Neural progenitor cell (in vitro differentiated cells): ENCODE results near the gene JAK3.

ENCODE experiments used
- EZH2 ChIP-seq: fragments of 200-600 bp; sonication (generic); IDR thresholded peaks from 2 replicates; pipeline ENCODE4 v1.6.1; 2017; ENCODE audit warnings: antibody characterized with exemption, mild to moderate bottlenecking, moderate library complexity
- TF ChIP-seq, protein P1 (sequence below): fragments of 200-600 bp; sonication (generic); IDR thresholded peaks from 2 replicates; pipeline ENCODE4 v1.5.1; 2017; ENCODE audit warnings: antibody characterized with exemption, mild to moderate bottlenecking

DNA sequence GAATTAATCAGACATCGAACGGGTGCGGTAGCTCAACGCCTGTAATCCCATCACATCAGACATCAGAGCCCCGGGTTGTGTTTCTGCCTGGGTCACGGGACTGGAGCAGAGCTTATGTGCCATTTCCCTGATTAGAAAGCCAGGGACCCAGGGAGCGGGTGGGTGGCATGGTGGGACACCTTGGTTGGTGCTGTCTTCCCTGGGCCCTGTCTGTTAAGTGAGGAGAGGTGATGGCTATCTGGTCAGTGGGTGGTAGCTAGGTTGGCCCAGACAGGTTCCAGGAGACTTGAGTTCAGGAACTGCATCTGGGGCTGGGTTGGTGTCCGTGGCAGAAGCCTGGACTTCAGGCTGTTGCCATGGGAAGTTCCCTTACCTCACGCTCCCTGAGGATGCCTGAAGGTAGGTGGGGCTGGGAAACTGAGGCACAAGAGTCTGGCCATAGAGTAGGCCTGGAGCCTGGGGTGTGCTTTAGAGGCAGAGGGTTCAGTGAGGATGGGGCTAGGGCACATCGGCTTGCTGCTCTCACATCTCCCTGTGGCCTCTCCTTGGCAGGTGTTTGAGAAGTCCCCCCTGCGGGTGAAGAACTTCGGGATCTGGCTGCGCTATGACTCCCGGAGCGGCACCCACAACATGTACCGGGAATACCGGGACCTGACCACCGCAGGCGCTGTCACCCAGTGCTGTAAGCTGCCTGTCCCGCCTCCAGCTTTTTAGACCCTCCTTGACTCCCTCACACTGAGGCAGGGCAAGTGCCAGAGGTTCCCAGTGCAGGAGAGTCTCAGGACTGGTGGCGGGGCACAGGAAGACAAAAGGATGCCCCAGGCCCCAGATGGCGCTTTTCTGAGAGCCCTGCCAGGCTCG is 14.0 kb upstream of the JAK3 start:
- TF ChIP-seq, protein P1, sequence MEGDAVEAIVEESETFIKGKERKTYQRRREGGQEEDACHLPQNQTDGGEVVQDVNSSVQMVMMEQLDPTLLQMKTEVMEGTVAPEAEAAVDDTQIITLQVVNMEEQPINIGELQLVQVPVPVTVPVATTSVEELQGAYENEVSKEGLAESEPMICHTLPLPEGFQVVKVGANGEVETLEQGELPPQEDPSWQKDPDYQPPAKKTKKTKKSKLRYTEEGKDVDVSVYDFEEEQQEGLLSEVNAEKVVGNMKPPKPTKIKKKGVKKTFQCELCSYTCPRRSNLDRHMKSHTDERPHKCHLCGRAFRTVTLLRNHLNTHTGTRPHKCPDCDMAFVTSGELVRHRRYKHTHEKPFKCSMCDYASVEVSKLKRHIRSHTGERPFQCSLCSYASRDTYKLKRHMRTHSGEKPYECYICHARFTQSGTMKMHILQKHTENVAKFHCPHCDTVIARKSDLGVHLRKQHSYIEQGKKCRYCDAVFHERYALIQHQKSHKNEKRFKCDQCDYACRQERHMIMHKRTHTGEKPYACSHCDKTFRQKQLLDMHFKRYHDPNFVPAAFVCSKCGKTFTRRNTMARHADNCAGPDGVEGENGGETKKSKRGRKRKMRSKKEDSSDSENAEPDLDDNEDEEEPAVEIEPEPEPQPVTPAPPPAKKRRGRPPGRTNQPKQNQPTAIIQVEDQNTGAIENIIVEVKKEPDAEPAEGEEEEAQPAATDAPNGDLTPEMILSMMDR: no peak
- no peak for TF ChIP-seq EZH2
